ENCODE results near the gene SLC34A2.
"Not testable (repeated sequence)": the region's sequence is repeated elsewhere in the genome, so short reads cannot be mapped to it uniquely, and the experiment has no call there.

Gene SLC34A2

GRCh38 chr4:25661441-25661840, 5.8 kb downstream of the SLC34A2 start:
- DNase-seq (ENCODE audit: low spot score) = not testable (repeated sequence)

GRCh38 chr4:25662306-25662705, 6.7 kb downstream of the SLC34A2 start:
- DNase-seq (ENCODE audit: low spot score) = no peak

DNA sequence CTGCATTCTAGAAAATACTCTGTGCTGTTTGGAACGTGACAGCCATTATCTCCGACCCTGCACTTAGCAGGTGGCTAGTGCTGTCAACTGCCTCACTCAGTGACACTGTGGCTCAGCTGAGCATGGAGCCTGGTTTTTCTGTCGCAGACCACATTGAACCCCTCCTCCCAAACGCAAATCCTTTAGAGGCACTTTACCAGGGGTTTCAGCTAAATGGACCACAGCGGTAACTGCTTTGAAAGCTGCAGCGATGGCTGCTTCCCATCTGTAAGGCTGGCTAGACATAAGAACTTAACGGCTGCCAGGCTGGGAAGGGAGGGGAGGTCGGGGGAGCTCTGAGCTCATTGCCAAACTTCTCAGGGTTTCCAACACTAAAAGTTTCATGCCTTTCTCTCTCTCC, 8.1 kb downstream of the SLC34A2 start:
- no peak for DNase-seq (ENCODE audit: low spot score)

GRCh38 chr4:25666031-25666630, 10.5 kb downstream of the SLC34A2 start:
- no peak for DNase-seq (ENCODE audit: low spot score)

DNA sequence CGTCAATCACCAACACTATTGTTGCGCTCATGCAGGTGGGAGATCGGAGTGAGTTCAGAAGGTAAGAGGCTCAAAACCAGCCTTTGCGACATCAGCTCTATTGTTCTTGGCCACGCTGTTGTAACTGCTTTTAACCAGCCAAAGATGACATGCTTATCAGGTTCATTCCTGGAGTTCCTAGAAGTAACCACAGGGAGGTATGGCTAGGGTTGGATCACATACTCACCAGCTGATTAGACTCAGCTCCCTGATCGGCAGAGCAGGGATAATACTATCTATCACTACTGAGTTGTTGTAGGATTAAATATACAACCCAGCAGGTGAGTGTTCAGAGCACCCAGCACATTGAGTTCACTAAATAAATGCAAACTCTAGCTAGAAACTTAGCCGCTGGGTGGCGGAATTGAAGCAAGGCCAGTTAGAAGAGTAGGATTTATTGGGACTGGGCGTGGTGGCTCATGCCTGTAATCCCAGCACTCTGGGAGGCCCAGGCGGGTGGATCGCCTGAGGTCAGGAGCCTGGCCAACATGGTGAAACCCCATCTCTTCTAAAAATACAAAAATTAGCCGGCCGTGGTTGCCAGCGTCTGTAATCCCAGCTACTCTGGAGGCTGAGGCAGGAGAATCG, 12.4 kb downstream of the SLC34A2 start:
- DNase-seq (ENCODE audit: low spot score) = no peak

DNA sequence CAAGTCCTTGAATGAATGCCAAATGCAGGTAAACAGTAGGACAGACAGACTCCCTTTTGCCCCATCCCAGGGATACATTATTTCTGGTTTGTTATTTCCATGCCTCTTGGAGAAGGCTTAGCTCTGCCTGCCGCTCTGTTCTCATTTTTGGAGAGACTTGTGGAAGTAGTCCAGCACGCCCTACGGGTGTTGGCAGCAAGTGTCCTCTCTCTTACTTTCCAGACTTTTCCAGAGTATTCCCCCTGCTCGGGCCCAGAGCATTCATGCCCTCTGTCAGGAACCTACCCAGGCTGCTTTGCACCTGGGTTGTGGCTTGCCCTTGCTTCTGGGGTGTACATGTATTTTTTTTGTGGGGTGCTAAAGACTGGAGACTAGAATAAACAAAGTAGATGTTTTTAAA, 15.3 kb downstream of the SLC34A2 start:
- DNase-seq (ENCODE audit: low spot score) = no peak

GRCh38 chr4:25672756-25673155, 17.1 kb downstream of the SLC34A2 start:
- DNase-seq (ENCODE audit: low spot score) = no peak

DNA sequence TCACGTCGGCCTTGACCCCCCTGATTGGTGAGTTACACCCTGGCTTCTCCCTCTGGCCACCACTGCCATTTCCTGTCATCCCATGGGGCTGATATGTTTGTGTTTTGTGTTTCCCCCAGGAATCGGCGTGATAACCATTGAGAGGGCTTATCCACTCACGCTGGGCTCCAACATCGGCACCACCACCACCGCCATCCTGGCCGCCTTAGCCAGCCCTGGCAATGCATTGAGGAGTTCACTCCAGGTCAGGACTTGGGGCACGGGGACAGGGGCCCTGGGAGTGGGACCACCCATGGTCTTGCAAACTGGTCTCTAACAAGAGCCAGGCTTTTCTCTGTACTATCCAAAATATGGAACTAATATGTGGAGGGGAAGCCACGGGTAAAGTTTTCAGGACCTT, 18.7 kb downstream of the SLC34A2 start:
- no peak for DNase-seq (ENCODE audit: low spot score)

- no peak for DNase-seq (ENCODE audit: low spot score)
These were observed 20.6 kb downstream of the SLC34A2 start for GRCh38 chr4:25676221-25676620.

DNA sequence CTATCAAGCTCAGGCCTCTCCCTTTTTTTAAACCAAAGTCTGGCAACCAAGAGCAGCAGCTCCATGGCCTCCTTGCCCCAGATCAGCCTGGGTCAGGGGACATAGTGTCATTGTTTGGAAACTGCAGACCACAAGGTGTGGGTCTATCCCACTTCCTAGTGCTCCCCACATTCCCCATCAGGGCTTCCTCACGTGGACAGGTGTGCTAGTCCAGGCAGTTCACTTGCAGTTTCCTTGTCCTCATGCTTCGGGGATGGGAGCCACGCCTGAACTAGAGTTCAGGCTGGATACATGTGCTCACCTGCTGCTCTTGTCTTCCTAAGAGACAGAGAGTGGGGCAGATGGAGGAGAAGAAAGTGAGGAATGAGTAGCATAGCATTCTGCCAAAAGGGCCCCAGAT, 21.5 kb downstream of the SLC34A2 start:
- no peak for DNase-seq (ENCODE audit: low spot score)

- DNase-seq (ENCODE audit: low spot score) = no peak
These were observed 22.3 kb downstream of the SLC34A2 start for GRCh38 chr4:25677943-25678342.

GRCh38 chr4:25687773-25688172, 32.1 kb downstream of the SLC34A2 start:
- no peak for DNase-seq (ENCODE audit: low spot score)

DNA sequence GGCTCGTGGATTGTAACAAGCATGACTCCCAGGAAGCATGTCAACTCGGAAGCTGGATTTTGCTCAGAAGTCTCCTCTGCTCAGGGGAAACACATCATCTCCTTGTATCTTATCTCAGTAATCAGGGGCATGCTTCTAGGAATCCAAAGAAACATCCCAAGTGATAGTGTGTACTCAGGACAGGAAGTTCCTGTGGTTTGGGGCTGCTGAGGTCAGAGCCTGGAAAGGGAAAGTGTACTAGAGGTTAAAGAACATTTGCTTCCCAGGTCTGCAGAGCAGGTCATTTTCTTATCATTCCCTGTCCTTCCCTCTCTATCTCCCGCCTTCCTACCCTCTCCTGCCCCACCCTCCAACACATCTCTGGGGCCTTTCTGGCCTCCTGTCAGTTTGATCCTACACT, 38.8 kb downstream of the SLC34A2 start:
- DNase-seq (ENCODE audit: low spot score) = no peak

- no peak for DNase-seq (ENCODE audit: low spot score)
These were observed 40.8 kb downstream of the SLC34A2 start for GRCh38 chr4:25696409-25696808.

DNA sequence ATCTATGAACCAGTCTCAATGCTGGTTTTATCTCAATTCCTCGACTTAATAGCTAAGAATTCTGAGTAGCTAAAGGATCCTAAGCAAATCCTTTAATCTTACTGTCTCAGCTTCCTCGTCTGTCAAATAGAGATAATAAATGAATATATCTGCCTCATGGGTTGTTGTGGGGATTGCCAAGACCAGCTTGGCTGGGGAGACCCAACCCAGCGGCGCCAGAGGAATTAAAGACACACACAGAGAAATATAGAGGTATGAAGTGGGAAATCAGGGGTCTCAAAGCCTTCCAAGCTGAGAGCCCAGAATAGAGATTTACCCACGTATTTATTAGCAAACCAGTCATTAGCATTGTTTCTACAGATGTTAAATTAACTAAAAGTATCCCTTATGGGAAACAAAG, 41.9 kb downstream of the SLC34A2 start:
- no peak for DNase-seq (ENCODE audit: low spot score)

- no peak for DNase-seq (ENCODE audit: low spot score)
These were observed 45.0 kb downstream of the SLC34A2 start for GRCh38 chr4:25700661-25701060.

DNA sequence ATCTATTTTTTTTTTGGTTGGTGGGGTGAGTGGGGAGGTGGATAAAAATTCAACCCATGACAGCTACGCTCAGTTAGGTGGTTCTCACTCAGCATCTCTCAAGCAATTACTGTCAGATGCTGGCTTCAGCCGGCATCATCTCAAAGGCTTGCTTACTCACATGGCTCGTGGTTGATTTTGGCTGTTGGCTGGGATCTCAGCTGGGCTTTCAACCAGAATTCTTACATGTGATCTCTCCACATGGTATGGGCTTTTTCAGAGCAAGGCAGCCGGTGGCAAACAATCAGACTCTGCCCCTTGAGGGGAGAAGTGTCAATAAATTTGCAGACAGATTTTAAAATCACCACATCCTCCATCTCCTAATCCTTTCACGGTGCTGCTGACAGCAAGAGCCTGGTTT, 47.2 kb downstream of the SLC34A2 start:
- DNase-seq (ENCODE audit: low spot score) = peak; percentile 4

DNA sequence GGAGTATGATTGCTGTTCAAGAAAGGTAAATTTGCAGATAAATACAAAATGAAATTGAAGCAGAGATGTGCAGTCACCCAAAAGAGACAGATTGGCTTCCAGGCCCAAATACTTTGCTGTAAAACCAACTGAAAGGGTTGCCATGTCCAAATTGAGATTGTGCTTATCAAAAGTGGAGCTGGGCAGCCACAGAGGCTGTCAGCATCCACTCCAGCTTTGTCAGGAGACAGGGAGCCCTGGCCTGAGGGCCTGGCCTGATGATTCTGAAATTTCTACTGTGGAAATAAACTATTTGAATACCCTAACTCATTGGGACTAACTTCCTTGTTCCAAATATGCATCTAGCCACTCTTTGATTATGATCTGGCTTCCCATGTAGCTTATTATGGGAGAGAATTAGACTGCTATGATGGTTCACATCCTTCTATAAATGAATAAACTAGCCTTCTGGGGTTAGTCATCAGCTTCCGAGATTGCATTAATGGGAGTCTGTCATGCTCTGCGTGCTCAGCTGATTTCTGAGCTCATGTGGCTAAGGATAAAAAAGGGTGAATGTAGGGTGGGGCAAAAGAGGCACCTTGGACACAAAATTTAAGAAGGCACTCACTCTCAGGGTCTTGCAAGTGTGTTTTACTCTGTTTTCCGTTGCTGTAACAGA, 48.2 kb downstream of the SLC34A2 start:
- DNase-seq (ENCODE audit: low spot score) = no peak

GRCh38 chr4:25704516-25704915, 48.9 kb downstream of the SLC34A2 start:
- no peak for DNase-seq (ENCODE audit: low spot score)

DNA sequence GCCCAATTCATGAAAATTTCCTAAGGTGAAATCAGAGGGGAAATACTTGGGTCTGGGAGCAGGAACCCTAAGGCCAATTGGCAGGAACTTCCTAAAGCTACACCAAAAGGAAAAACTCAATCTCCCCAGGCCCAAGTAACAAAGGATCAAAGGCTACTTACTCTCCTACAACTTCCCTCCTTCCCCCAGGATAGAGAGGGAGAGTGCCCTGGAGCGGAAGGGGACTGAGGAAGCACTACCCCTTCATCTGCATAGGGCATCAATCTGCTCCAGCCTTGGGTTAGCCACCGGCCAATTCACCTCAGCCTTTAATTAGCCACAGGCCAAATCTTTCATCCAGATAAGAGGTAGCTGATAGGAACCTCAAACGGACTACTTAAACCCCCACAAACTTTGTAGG, 55.0 kb downstream of the SLC34A2 start:
- DNase-seq (ENCODE audit: low spot score) = no peak

DNA sequence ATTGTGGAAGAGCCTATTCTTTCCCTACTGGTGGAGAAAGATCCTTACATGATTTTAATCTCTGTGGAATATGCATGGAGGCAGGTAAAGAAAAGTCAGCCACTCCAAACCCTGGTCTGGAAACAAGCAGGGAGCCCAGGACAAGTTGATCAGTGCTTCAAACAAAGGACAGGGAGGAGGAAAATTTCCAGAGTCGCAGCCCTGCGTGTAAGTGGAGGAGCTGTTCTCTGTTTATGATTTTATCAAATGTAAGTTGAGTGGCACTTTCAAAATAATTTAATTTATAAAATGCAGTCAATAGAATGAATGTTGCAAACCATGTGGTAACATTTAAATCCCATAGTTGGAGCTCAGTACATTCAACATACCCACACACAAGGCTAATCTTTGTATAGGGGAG, 57.0 kb downstream of the SLC34A2 start:
- DNase-seq (ENCODE audit: low spot score) = no peak

DNA sequence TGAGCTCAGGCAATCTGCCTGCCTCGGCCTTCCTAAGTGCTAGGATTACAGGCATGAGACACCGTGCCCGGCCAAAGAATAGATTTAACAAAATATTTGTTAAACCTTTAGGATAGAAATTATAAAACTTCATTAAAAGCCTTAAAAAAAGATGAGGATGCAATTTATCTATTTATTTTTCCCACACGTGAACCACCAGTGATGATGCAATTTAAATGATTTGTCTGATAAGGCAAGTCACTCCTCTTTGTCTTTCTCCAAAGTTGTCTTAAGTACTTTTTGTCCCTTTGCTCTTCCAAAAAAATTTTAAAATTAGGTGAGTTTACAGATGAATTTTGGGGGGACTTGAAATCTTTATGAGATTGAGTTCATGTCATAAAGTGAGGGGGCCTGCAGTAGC, 58.2 kb downstream of the SLC34A2 start:
- no peak for DNase-seq (ENCODE audit: low spot score)

DNA sequence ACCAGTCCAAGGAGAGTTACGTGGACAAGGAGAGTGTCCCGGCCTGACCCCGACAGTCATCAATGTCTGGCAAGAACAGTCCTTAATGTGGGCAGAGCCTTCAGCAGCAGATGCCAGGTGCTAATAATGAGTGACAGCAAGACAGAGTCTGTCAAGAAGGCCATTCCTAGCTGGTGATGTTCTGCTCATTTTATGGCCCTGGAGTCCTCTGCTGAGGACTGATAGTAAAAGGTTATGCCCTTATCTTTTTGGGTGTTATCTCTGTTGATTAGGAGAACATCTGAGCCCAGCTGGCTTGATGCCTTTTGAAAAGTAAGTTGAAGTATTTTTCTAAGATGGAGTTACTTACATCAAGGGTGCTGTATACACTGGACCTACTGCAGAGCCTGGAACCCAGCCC, 67.3 kb downstream of the SLC34A2 start:
- no peak for DNase-seq (ENCODE audit: low spot score)

GRCh38 chr4:25723409-25723808, 67.8 kb downstream of the SLC34A2 start:
- no peak for DNase-seq (ENCODE audit: low spot score)
